Measurements from ENCODE around the gene IL17C.
"Not testable (repeated sequence)": the region's sequence is repeated elsewhere in the genome, so short reads cannot be mapped to it uniquely, and the experiment has no call there.

IL17C gene

DNA sequence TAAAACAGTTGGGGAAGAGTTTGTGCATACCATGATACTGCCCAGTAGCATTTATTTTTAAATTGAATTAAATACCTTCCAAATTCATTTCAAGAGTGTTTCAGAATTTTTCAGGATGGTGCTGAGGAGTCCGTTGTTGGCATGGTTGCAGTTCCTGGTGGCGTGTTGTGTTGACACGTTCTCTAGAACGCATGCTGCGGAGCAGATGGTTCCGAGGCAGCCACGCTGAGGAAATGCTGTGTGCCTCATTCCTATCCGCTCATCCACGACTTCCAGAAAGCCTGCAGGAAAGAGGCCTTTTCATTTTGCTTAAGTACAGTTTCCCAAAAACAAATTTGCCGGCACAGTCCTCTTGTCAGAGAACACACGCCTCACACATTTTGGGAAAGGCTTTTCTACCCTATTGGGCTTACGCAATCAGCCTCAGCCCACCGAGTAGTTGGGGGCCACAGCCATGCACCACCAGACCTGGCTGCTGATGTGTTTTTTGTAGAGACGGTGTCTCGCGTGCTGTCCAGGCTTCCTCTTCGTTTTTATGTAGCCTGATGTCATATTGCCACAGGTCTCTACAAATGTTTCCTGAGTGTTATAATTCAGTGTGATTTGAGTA lies 32.1 kb upstream of the IL17C start:
- DNase-seq (ENCODE audit: low read depth, low spot score): no peak
- no peak overlapping the region for H3K4me3 ChIP-seq (ENCODE audit: low read length)

DNA sequence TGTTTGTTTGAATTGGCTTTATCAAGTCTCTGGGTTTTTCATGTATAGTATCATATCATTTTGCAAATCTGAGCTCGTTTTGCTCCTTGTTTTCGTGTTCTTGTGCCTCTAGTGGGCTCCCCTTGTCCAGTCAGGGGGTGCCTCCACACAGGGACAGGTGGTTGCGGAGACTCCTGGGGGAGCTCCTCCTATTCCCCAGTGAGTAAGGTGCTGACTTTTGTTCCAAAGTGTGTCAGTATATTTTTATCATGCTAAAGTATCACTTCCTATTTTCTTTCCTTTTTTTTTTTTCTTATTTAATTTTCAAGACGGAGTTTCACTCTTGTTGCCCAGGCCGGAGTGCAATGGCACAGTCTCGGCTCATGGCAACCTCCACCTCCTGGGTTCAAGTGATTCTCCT lies 30.3 kb upstream of the IL17C start:
- DNase-seq (ENCODE audit: low read depth, low spot score): no peak

DNA sequence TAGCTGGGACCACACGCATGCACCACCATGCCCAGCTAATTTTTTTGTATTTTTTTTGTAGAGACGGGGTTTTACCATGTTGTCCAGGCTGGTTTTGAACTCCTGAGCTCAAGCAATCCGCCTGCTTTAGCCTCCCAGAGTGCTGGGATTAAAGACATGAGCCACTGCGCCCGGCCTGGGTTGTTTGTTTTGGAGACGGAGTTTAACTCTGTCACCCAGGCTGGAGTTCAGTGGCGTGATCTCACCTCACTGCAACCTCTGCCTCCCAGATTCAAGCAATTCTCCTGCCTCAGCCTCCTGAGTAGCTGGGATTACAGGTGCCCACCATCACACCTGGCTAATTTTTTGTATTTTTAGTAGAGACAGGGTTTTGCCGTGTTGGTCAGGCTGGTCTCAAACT lies 28.9 kb upstream of the IL17C start:
- not testable (repeated sequence) for H3K4me3 ChIP-seq (ENCODE audit: low read length); DNase-seq (ENCODE audit: low read depth, low spot score)

More for the DNA sequence above, 30.3 kb upstream of the IL17C start:
- H3K4me3 ChIP-seq (ENCODE audit: low read length): no peak overlapping the region

DNA sequence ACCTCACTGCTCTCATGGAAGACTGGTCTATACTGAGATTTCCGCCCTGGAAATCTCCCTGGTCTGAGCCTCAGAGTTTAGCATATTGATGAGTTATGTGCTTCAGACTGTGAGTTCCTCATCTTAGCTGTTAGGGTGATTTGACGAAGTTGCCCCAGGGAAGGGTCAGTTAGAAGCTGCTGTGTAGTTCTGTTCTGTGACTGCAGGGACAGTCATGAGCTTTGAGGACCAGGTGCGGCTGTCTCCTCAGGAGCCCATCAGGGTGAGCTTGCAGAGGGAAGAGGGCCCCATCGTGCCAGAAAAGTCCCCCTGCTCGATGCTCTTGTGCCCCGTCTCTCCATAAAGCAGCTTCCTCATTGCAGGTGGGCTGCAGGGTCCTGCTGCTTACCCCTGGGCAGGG lies 28.3 kb upstream of the IL17C start:
- DNase-seq (ENCODE audit: low read depth, low spot score): no peak
- H3K4me3 ChIP-seq (ENCODE audit: low read length): no peak overlapping the region

DNA sequence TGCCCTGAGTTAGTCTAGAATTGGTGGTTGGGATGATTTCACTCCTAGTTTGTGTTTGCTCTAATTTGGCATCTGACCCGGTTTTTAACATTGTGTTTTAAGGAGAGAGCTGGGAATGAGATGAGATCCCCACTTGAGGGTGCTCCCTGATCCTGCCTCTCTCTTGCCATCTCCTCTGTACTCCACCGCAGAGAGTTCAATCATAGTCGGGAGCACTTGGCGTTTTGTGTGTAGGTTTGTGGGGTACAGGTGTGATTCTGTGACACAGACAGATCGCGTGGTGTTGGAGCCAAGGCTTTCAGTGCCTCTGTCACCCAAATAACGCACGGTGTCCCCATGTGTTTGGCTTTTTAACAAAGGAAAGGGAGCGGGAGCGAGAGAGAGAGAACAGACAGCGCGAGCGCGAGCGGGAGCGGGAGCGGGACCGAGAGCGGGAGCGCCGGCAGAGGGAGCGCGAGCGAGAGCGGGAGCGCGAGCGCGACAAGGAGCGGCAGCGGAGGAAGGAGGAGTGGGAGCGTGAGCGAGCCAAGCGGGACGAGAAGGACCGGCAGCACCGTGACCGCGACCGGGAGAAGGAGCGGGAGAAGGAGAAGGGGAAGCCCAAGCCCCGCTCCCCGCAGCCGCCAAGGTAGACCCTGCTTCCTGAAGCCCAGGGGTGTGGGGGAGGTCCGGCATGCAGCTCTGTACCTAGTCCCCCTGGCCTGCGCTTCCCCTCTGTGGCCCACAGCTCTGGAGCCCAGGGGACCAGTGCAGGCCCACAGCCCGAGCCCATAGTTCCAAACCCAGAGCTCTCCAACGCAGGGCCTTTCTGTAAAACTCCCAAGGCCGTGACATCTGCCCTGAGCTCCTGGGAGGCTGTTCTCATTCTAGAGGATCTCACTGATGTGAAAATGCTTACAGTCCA lies 27.2 kb upstream of the IL17C start:
- DNase-seq (ENCODE audit: low read depth, low spot score): no peak
- no peak overlapping the region for H3K4me3 ChIP-seq (ENCODE audit: low read length)

DNA sequence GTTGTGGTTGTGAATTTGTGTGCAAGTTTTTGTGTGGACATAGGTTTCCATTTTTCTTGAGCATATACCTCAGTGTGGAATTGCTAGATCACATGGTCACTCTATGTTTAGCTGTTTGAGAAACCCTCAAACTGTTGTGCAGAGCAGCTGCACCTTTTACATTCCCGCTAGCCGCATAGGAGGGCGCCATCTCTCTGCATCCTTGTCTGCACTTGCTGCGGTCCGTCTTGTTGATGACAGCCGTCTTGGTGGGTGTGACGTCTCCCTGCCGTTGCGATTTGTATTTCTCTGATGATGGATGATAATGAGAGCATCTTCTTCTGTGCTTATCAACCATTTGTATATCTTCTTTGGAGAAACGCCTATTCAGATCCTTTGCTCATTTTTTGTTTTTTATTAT lies 25.1 kb upstream of the IL17C start:
- no peak for DNase-seq (ENCODE audit: low read depth, low spot score)
- no peak overlapping the region for H3K4me3 ChIP-seq (ENCODE audit: low read length)

DNA sequence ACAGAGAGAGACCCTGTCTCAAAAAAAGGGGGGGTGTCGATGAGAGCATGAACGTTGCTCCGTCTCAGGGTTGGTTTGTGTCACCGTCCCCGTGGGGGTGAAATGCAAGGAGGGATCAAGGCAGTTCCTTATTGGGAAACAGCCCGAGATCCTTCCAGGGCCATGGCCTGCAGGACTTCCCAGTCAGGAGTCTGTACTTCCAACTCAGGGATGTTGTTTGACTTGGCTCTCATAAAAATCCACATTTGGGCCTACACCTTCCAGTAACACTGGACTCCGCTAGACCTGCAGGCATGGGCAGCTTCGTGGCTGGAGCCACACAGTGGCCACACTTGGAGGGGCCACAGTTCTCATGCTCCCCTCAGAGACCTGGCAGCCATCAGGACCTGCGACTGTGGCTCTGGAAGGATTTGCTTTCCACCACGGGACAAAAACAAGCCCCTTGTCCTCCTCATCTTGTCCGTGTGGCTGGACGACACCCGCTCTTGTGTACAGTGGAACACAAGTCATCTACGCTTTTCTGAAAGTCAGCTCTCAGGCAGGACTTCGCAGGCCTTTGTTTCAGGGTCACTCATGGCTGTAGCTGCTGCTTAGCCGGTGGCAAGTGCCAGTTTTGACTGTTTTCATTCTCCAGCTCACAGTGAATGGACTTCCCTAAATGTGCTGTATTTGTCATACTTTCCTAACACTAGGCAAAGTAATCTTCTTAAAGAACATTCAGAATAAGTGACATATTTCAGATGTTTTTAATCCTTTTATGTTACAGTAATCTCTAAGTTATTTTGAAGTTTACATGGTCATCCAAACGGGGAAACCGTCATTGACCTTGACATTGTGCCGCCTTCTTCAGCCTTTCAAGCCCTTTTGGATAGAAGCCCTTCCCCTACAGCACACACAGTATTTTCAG lies 24.2 kb upstream of the IL17C start:
- no peak overlapping the region for H3K4me3 ChIP-seq (ENCODE audit: low read length)
- DNase-seq (ENCODE audit: low read depth, low spot score): no peak

DNA sequence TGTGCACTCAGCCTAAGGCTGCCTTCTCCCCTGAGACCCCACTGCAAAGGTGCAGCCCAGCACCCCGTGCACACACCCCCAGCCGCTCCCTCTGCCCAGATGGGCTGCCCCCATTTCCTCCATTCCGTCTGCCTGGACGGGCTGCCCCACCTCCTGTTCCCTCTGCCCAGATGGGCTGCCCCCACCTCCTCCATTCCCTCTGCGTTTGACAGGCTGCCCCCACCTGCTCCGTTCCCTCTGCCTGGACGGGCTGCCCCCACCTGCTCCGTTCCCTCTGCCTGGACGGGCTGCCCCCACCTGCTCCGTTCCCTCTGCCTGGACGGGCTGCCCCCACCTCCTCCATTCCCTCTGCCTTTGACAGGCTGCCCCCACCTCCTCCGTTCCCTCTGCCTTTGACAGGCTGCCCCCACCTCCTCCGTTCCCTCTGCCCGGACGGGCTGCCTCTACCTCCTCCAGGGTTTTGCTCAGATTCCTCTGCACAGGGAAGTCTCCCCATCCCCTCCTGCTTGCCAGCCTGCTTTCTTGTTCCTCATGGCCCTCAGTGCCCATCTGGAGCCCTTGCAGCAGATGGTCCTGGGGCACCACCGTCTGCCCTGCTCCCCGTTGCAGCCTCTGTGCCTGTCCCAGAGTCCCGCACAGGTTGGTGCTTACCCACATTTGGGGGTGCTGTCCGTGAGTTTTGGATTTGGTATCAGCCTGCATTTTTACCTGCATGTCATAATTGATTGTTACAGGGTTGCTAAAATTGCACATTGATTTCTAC lies 23.4 kb upstream of the IL17C start:
- H3K4me3 ChIP-seq (ENCODE audit: low read length): no peak overlapping the region
- no peak for DNase-seq (ENCODE audit: low read depth, low spot score)

DNA sequence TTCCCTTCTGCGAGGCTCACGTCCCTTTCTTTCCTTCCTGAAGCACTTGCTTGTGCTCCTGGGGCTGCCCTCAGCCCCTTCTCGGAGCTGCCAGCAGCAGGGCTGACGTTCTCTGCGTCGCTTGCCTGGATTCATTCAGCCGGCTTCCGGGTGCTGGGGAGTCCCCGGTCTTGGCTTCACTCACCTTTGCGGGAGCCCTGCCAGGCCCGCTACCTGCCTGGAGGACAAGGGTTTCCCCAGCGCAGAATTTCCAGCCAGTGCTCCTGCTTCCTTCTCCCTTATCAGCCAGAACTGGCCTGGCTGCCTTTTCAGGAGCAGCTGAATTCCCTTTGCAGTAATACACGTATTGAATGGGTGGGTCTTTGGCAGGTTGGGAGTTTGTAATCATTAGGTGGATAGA lies 22.1 kb upstream of the IL17C start:
- no peak for DNase-seq (ENCODE audit: low read depth, low spot score)

DNA sequence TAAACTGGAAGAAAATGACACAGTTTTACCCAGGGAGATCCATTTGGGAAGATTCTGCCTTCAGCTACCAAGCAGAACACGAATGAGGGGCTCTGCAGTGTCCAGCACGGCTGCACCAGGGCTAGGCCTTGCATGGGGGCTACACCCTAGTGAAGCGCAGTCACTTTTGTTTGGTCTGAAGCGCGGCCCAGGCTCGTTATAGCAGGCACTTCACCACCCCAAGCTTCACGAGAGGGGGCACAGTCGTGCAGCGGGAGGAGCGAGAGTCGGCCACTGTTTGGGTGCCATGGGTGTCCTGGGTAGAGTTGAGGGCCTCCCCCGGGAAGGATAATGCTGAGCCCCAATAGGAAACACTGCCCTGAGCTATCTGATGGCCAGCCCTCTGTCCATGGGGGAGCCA lies 21.6 kb upstream of the IL17C start:
- DNase-seq (ENCODE audit: low read depth, low spot score): no peak

More for the DNA sequence above, 22.1 kb upstream of the IL17C start:
- no peak overlapping the region for H3K4me3 ChIP-seq (ENCODE audit: low read length)

DNA sequence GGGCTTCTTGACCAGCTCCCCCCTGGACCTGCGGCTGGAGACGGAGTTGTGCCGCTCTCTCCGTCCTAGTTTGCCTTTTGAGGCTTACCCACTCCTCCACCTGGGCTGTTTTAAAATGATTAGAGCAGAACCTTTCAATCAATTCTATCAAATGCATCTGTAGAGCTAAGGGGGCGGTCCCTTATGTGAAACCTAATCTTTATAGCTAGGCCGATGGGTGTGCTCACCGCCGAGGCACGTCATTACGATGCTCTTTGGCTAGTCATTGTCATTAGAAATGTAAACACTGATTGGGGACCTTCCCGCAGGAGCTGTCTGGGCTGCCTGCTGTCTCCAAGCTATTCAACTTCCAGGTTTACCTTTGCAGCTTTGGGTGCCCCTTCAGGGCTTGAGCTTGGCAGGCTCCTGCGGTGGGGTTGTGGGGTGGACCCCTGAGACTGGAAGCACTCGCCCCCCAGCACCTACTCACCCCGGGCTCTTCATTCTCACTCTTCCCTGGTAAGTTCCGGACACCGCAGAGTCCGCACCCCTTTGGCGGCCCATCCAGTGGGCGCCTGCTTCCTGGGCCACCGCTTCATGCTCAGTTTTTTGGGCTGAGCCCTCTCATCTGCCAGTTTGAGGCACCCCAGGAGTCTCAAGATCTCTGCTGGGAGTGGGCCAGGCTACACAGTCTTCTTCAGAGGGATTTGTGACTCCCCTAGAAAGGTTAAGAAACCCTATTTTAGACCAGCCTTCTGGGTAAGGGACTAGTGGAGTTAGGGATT lies 20.9 kb upstream of the IL17C start:
- DNase-seq (ENCODE audit: low read depth, low spot score): no peak

More for the DNA sequence above, 21.6 kb upstream of the IL17C start:
- H3K4me3 ChIP-seq (ENCODE audit: low read length): no peak overlapping the region

DNA sequence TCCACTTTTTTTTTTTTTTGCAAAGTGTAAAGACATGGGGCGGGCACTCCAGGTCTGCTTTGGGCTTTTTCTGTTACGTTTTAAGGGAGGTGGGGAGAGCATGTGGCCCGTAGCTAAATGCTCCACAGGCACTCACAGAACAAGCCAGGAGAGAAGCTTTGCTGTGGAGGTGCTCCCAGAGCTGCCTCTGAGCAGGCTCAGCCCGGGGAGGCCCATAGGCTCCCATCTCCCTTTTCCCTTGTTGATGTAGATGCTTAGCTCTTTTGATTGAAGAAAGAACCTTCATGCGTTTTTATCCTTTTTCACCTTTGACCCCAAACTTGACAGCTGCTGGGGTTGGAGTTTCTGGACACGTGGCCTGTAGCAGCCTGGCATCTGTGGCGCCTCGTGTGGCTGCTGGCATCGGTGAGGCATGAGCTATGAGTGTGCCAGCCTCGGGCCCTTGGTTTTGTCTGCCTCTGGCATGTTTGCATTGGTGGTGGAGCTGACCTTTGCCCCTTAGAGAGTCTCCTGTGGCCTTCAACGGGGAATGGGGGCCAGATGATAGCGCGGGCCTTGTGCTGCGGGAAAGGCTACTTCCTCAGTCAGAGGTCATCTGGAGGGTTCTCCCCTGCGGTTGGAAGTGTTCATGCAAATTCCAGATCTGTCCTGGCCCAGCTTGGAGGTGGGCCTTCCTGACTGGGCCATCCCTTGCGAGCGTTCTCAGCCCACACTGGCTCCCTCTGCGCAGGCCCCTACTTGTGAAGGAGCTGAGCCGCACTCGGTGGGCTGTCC lies 20.0 kb upstream of the IL17C start:
- no peak for DNase-seq (ENCODE audit: low read depth, low spot score)
- no peak overlapping the region for H3K4me3 ChIP-seq (ENCODE audit: low read length)

More for the DNA sequence above, 20.9 kb upstream of the IL17C start:
- no peak overlapping the region for H3K4me3 ChIP-seq (ENCODE audit: low read length)

DNA sequence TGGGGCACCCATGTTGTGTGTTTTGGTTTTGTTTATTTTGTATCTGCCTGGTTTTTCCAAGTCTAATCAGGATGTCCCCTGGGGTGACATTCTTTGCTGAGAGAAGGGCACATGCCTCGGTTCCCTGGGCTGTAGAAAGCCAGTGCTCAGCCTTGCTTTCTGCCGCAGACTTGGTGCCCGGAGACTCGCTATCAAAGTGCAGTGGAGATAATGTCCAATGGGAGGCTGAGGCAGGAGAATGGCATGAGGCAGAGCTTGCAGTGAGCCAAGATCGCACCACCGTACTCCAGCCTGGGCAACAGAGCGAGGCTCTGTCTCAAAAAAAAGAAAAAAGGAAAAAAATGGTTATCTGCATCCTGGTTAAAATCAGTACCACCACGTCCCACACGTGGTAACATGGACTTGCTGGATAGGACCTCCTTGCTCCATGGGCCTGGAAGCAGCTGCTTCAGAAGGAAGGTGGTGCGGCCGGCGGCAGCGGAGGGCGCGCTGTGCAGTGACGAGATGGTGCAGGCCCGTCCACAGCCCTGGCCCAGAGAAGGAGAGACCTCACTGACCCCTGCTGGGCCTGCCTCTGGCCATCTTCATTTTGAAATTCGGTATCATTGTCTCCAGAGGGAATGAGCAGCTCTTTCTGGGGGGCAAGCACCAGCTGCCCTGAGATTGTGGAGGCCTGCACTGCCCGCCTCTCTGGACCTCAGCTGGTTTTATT lies 19.3 kb upstream of the IL17C start:
- DNase-seq (ENCODE audit: low read depth, low spot score): no peak

DNA sequence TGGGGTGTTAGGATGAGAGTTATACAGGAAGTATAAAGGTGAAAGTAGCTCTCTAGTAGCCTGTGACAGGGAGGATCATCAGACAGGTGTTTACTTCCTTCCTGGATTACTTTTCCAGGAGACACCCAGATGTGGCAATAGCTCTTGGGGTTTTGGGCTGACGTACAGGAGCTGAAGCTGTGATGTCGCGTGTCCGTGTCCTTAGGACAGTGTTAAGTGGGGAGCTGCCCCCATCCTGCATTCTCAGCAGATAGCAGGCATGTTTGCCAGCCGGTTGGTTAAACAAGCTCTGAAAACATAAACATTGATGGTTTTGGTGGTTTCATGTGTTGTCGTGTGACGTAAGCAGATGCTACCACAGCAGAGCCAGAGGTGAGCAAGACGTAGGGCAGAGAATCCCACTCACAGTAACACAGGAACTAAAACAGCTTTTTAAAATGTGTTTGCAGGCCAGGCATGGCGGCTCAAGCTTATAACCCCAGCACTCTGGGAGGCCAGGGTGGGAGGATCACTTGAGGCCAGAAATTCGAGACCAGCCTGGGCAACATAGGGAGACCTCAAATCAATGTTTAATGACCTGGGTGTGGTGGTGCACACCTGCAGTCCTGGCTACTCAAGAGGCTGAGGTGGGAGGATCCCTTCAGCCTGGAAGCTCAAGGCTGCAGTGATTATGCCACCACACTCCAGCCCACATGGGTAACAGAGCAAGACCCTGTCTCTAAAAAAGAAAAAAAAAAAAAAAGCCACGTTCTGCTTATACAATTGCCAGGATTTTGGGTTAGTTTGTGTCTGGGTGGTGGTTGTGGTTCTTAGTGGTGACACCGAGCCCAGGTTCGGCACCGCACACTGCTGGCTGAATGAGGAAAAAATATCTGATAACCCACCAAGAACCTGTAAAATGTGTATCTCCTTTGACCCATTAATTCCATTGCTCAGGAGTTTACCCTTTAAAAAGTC lies 18.2 kb upstream of the IL17C start:
- peak; percentile 47 for DNase-seq (ENCODE audit: low read depth, low spot score)

More for the DNA sequence above, 19.3 kb upstream of the IL17C start:
- no peak overlapping the region for H3K4me3 ChIP-seq (ENCODE audit: low read length)

DNA sequence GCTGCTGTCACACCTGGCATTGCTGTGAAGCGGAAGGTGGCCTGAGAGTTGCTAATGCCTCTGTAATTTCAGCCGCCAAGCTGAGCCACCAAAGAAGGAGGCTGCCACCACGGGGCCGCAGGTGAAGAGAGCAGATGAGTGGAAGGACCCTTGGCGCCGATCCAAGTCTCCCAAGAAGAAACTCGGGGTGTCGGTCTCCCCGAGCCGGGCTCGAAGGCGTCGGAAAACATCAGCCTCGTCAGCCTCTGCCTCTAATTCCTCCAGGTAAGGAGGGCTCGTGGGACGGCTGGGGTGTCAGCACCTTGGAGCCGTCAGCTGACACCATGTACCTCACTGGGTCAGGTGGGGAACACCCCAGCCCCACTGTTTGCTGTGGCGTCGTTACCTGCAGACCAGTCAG lies 16.2 kb upstream of the IL17C start:
- no peak overlapping the region for H3K4me3 ChIP-seq (ENCODE audit: low read length)
- no peak for DNase-seq (ENCODE audit: low read depth, low spot score)

More for the DNA sequence above, 18.2 kb upstream of the IL17C start:
- H3K4me3 ChIP-seq (ENCODE audit: low read length): no peak overlapping the region

DNA sequence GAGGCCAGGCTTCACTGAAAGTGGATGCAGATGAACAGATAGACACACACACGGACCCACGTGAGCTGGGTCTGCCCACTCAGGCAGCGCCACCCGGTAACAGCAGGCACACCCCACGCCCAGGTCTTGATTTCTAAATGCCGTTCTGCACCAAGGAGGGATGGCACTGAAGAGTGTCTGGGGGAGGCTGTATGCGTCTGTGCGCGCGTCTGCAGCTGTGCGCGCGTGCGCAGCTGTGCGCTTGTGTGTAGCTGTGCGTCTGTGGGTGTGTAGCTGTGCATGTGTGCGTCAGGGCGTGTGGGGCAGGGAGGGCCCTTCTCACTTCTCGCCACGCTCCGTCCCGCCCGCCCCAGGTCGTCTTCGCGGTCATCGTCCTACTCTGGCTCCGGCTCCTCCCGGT lies 15.5 kb upstream of the IL17C start:
- H3K4me3 ChIP-seq (ENCODE audit: low read length): no peak overlapping the region
- no peak for DNase-seq (ENCODE audit: low read depth, low spot score)
